Left ventricle myocardium inferior (tissue), 1 donor: ENCODE results near the gene GINS2. TPM values are rescaled to one million over a fixed set of nuclear protein-coding genes. Genes with fewer than 3 reads are reported as not detected.

Experiments
- DNase-seq: peaks from one replicate; pipeline ENCODE4 v3.0.0-alpha.2; 2020
- H3K27ac ChIP-seq: fragments of 200-600 bp; replicated peaks from 2 replicates; pipeline ENCODE4 v1.8.0; 2021
- H3K27me3 ChIP-seq: fragments of 200-600 bp; 2 replicates; pipeline ENCODE4 v1.8.0; 2021; ENCODE audit warnings: low read depth
- H3K36me3 ChIP-seq: fragments of 200-600 bp; 2 replicates; pipeline ENCODE4 v1.8.0; 2021
- H3K4me1 ChIP-seq: fragments of 200-600 bp; 2 replicates; pipeline ENCODE4 v1.8.0; 2021
- H3K4me3 ChIP-seq: fragments of 200-600 bp; 2 replicates; pipeline ENCODE4 v1.8.0; 2021; ENCODE audit warnings: mild to moderate bottlenecking, moderate library complexity
- H3K9me3 ChIP-seq: fragments of 200-600 bp; replicated peaks from 2 replicates; pipeline ENCODE4 v1.8.0; 2021
- CTCF ChIP-seq: fragments of 200-600 bp; IDR thresholded peaks from 2 replicates; pipeline ENCODE4 v1.8.0; 2021; ENCODE audit warnings: antibody characterized with exemption, mild to moderate bottlenecking, borderline replicate concordance
- intact Hi-C: fragments of 100-400 bp; cut with micrococcal nuclease; formaldehyde crosslinking; loops from one replicate; pipeline ENCODE4 v1.11.0; 2022
- total RNA-seq: library from RNA; stranded (reverse); fragmentation: NEBNext Ultra II Directional; extraction: Animal tissue kit (Norgen Biotek cat#: 25700); gene quantifications from one replicate; pipeline ENCODE4 v1.2.1, GENCODE V29; 2021
- donor health status: DM: no; HTN: yes; CAD: no; lungs with severe emphysema.

Gene GINS2
- total RNA-seq, 1 donor from 2014 or later = 0.44 TPM

GRCh38 chr16:85632709-85633437 lies 55.9 kb downstream of the GINS2 start:
- TF ChIP-seq CTCF = no peak
- no peak for DNase-seq
- intact Hi-C loops = no loop called here
- Histone ChIP-seq H3K9me3 (peaks cover 8% of the 10 kb centered on the region), H3K4me1 (peaks cover 73% of the 10 kb centered on the region), H3K4me3 (no peak overlapping the region), H3K27me3 (no peaks in the 10 kb centered on the region), H3K27ac (no peak overlapping the region), H3K36me3 (peaks cover 12% of the 10 kb centered on the region)

GRCh38 chr16:85631802-85632393 lies 56.9 kb downstream of the GINS2 start:
- TF ChIP-seq CTCF = no peak
- Histone ChIP-seq H3K36me3 (peaks cover 12% of the 10 kb centered on the region), H3K27ac (peak overlapping the region; percentile 4), H3K4me1 (peaks cover 73% of the 10 kb centered on the region), H3K9me3 (peaks cover 8% of the 10 kb centered on the region), H3K27me3 (no peaks in the 10 kb centered on the region), H3K4me3 (no peak overlapping the region)
- intact Hi-C loops = no loop called here
- no peak for DNase-seq

GRCh38 chr16:85631230-85631629 lies 57.5 kb downstream of the GINS2 start:
- Histone ChIP-seq H3K4me3 (no peak overlapping the region), H3K36me3 (peaks cover 12% of the 10 kb centered on the region), H3K27ac (no peak overlapping the region), H3K27me3 (no peaks in the 10 kb centered on the region), H3K9me3 (peaks cover 8% of the 10 kb centered on the region), H3K4me1 (peaks cover 79% of the 10 kb centered on the region)
- TF ChIP-seq CTCF = no peak
- intact Hi-C loops = no loop called here
- no peak for DNase-seq

- Histone ChIP-seq H3K4me3 (no peak overlapping the region), H3K27me3 (no peaks in the 10 kb centered on the region), H3K27ac (peak overlapping the region; percentile 87), H3K4me1 (peaks cover 83% of the 10 kb centered on the region), H3K36me3 (peaks cover 11% of the 10 kb centered on the region), H3K9me3 (peaks cover 8% of the 10 kb centered on the region)
- intact Hi-C loops = no loop called here
- no peak for DNase-seq
- TF ChIP-seq CTCF = no peak
These were observed 58.9 kb downstream of the GINS2 start for GRCh38 chr16:85629853-85630252.

GRCh38 chr16:85629326-85629725 lies 59.4 kb downstream of the GINS2 start:
- Histone ChIP-seq H3K4me3 (no peak overlapping the region), H3K27me3 (no peaks in the 10 kb centered on the region), H3K4me1 (peaks cover 89% of the 10 kb centered on the region), H3K9me3 (peaks cover 8% of the 10 kb centered on the region), H3K36me3 (peaks cover 6% of the 10 kb centered on the region), H3K27ac (peak overlapping the region; percentile 87)
- no peak for TF ChIP-seq CTCF
- peak; percentile 64 for DNase-seq
- intact Hi-C loops = no loop called here
